SK-N-DZ (cell line): Measurements from ENCODE around the gene RERE.
"Not testable (repeated sequence)": the region's sequence is repeated elsewhere in the genome, so short reads cannot be mapped to it uniquely, and the experiment has no call there.

Experiments
- DNase-seq: peaks from one replicate; pipeline ENCODE4 v3.0.0-alpha.2; 2015; ENCODE audit warnings: low spot score

Gene RERE

GRCh38 chr1:8718850-8719361 lies 98.5 kb downstream of the RERE start:
- DNase-seq: peak; percentile 51

- DNase-seq: no peak
Measured at GRCh38 chr1:8717148-8717547, 100.3 kb downstream of the RERE start.

- no peak for DNase-seq
Measured at GRCh38 chr1:8716238-8716637, 101.2 kb downstream of the RERE start.

GRCh38 chr1:8714173-8714572 lies 103.3 kb downstream of the RERE start:
- no peak for DNase-seq

- DNase-seq: peak; percentile 32
Measured at GRCh38 chr1:8712413-8713231, 104.8 kb downstream of the RERE start.

GRCh38 chr1:8711873-8712412 lies 105.5 kb downstream of the RERE start:
- no peak for DNase-seq

GRCh38 chr1:8711151-8711550 lies 106.3 kb downstream of the RERE start:
- DNase-seq: no peak

- DNase-seq: no peak
Measured at GRCh38 chr1:8708259-8708658, 109.2 kb downstream of the RERE start.

GRCh38 chr1:8706995-8707396 lies 110.4 kb downstream of the RERE start:
- DNase-seq: peak; percentile 97

GRCh38 chr1:8706291-8706690 lies 111.1 kb downstream of the RERE start:
- no peak for DNase-seq

- DNase-seq: peak; percentile 12
Measured at GRCh38 chr1:8704866-8705506, 112.5 kb downstream of the RERE start.

- peak; percentile 95 for DNase-seq
Measured at GRCh38 chr1:8702850-8703810, 114.3 kb downstream of the RERE start.

- DNase-seq: no peak
Measured at GRCh38 chr1:8702472-8702849, 115.0 kb downstream of the RERE start.

- DNase-seq: peak; percentile 37
Measured at GRCh38 chr1:8701794-8702471, 115.5 kb downstream of the RERE start.

GRCh38 chr1:8699679-8700078 lies 117.8 kb downstream of the RERE start:
- DNase-seq: no peak

- DNase-seq: no peak
Measured at GRCh38 chr1:8698937-8699447, 118.4 kb downstream of the RERE start.

- DNase-seq: no peak
Measured at GRCh38 chr1:8698012-8698630, 119.3 kb downstream of the RERE start.

- not testable (repeated sequence) for DNase-seq
Measured at GRCh38 chr1:8695442-8695841, 122.0 kb downstream of the RERE start.

GRCh38 chr1:8693107-8693506 lies 124.3 kb downstream of the RERE start:
- no peak for DNase-seq

- DNase-seq: no peak
Measured at GRCh38 chr1:8691662-8692061, 125.8 kb downstream of the RERE start.

GRCh38 chr1:8690253-8690525 lies 127.3 kb downstream of the RERE start:
- DNase-seq: no peak
